ENCODE results near the gene KLC1. TPM values are rescaled to one million over a fixed set of nuclear protein-coding genes. Genes with fewer than 3 reads are reported as not detected.

Gene KLC1
- total RNA-seq, 1 donor from 2014 or later, result 266 TPM

DNA sequence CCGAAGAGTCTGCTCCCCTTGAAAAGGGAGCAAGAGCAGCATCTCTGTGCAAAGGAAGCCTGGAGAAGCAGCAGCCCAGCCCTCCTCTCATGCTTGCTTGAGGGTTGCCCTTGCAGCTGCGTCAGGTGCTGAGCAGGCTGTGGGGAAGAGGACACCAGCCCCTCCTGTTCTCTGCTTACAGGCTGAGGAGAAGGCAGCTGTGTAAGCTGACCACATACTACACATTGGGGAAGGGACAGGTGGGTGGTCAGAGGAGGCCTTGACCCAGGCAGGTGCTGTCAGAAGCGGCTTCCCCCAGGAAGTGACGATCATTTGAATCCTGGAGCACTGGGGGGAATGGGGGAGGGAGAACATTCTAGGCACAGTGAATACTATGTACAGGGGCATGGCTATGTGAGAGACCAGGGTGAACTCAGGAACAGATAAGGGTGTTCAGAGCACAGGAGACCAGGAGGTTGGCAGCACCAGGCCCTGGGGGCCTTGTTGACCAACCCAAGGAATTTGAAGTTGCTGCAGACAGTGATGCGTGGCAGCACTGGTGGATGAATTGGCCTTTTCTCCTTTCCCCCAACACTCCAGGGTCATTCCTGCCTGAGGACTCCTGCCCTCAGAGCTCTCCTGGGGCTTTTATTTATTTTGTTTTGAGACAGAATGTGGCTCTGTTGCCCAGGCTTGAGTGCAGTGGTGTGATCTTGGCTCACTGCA is 2.7 kb upstream of the KLC1 start:
- TF ChIP-seq, protein P1, sequence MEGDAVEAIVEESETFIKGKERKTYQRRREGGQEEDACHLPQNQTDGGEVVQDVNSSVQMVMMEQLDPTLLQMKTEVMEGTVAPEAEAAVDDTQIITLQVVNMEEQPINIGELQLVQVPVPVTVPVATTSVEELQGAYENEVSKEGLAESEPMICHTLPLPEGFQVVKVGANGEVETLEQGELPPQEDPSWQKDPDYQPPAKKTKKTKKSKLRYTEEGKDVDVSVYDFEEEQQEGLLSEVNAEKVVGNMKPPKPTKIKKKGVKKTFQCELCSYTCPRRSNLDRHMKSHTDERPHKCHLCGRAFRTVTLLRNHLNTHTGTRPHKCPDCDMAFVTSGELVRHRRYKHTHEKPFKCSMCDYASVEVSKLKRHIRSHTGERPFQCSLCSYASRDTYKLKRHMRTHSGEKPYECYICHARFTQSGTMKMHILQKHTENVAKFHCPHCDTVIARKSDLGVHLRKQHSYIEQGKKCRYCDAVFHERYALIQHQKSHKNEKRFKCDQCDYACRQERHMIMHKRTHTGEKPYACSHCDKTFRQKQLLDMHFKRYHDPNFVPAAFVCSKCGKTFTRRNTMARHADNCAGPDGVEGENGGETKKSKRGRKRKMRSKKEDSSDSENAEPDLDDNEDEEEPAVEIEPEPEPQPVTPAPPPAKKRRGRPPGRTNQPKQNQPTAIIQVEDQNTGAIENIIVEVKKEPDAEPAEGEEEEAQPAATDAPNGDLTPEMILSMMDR (IDR thresholded peaks at IDR 0.05; ENCODE audit: insufficient read depth, low read length, poor library complexity, severe bottlenecking), result no peak
- no peak overlapping the region for H3K4me3 ChIP-seq (ENCODE audit: low read depth, low read length)
- no peak for DNase-seq (ENCODE audit: low read depth)
- no peaks in the 10 kb centered on the region for H3K27me3 ChIP-seq (ENCODE audit: control insufficient read depth, insufficient read depth, low read length)
- no peaks in the 10 kb centered on the region for H3K36me3 ChIP-seq (ENCODE audit: control insufficient read depth, insufficient read depth, low read length)

DNA sequence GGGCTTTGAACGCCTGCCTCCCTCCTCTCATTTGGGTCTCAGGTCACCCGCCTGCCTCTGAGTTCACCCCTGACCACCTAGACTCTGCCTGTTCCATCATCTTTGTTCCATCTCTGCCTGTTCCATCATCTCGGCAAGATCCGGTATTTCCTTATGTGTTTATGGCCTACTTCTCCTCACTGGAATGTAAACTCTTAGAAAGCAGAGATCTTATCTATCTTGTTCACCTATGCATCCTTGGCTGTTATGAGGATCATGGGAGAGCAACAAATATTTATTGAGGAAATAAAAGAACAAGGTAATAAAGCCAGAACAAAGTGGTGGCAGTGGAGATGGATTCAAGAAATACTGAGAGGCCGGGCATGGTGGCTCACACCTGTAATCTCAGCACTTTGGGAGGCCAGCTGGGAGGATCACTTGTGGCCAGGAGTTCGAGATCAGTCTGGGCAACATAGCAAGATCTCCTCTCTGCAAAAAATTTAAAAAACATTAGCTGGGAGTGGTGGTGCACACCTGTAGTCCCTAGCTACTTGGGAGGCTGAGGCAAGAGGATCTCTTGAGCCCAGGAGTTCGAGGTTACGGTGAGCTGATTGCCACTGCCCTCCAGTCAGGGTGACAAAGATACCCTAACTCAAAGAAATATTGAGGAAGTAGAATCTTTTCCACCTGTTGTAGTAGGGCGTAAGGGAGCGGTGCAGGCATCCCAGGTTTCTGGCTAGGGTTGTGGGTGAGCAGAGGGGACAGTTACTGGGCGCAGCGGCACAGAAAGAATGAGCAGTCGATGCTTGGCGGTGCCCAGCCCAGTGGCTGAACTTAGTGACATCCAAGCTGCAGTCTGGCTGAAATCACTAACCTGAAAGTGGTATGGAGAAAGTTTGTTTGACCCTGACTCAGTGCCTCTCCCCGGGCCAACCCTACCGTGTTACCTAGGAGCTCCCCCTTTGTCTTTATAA is 1.7 kb upstream of the KLC1 start:
- DNase-seq (ENCODE audit: low read depth), result no peak
- no peak overlapping the region for H3K4me3 ChIP-seq (ENCODE audit: low read depth, low read length)
- no peaks in the 10 kb centered on the region for H3K27me3 ChIP-seq (ENCODE audit: control insufficient read depth, insufficient read depth, low read length)
- TF ChIP-seq, protein P1 (IDR thresholded peaks at IDR 0.05; ENCODE audit: insufficient read depth, low read length, poor library complexity, severe bottlenecking), result no peak
- H3K36me3 ChIP-seq (ENCODE audit: control insufficient read depth, insufficient read depth, low read length), result no peaks in the 10 kb centered on the region

DNA sequence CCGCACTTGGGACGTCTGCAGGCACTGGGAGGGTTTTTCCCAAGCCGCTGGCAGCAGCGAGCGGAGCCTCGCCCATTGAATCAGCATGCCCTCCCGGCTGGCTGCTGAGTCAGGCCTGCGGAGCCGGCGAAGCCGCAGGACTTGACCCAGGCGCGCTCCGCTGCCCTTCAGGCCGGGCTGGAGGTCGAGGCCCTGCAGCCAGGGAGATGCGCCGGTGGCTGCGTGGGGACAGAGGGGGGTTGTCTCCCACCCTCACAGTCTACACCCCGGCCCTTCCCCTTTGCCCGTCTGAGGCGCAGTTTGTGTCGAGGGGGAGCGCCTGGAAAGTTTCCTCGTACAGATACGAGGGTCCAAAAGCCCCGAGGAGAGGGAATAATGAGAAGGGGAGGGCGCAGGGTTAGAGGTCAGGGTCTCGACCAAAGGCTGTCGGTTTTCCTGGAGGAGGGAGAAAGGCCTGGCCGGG is 759 bp upstream of the KLC1 start:
- no peaks in the 10 kb centered on the region for H3K36me3 ChIP-seq (ENCODE audit: control insufficient read depth, insufficient read depth, low read length)
- no peaks in the 10 kb centered on the region for H3K27me3 ChIP-seq (ENCODE audit: control insufficient read depth, insufficient read depth, low read length)
- TF ChIP-seq, protein P1 (IDR thresholded peaks at IDR 0.05; ENCODE audit: insufficient read depth, low read length, poor library complexity, severe bottlenecking), result no peak
- peak; percentile 55 for DNase-seq (ENCODE audit: low read depth)
- peak overlapping the region; percentile 91 for H3K4me3 ChIP-seq (ENCODE audit: low read depth, low read length)

DNA sequence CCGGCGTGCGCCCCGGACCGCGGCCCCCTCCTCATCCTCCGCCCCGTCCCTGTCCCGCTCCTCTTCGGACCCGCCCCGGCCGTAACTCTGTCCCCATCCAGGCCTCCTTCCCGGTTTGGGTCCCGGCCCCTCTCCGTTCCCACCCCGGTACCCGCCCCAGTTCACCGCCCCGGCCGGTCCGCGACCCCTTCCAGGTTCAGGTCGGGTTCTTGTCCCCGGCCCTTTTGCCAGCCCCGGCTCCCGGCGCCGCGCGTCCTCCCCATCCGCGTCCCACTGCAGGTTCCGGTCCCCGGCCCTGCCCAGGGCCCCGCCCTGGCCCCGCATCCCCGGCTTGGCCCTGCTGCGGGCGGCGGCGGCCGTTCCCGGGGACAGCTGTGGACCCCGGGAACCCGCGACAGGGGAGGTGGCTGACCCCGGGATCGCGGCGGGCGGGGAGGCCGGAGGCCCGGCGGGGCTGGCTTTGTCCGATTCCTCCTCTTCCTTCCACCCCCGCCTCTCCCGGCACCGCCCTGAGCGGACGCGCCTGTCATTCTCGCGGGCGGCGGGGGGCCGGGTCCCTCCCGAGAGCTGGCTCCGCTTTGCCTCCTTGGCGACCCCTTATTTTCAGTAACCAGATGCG is 601 bp downstream of the KLC1 start:
- H3K27me3 ChIP-seq (ENCODE audit: control insufficient read depth, insufficient read depth, low read length), result no peaks in the 10 kb centered on the region
- DNase-seq (ENCODE audit: low read depth), result no peak
- TF ChIP-seq, protein P1 (IDR thresholded peaks at IDR 0.05; ENCODE audit: insufficient read depth, low read length, poor library complexity, severe bottlenecking), result no peak
- no peaks in the 10 kb centered on the region for H3K36me3 ChIP-seq (ENCODE audit: control insufficient read depth, insufficient read depth, low read length)
- H3K4me3 ChIP-seq (ENCODE audit: low read depth, low read length), result peak overlapping the region; percentile 91

DNA sequence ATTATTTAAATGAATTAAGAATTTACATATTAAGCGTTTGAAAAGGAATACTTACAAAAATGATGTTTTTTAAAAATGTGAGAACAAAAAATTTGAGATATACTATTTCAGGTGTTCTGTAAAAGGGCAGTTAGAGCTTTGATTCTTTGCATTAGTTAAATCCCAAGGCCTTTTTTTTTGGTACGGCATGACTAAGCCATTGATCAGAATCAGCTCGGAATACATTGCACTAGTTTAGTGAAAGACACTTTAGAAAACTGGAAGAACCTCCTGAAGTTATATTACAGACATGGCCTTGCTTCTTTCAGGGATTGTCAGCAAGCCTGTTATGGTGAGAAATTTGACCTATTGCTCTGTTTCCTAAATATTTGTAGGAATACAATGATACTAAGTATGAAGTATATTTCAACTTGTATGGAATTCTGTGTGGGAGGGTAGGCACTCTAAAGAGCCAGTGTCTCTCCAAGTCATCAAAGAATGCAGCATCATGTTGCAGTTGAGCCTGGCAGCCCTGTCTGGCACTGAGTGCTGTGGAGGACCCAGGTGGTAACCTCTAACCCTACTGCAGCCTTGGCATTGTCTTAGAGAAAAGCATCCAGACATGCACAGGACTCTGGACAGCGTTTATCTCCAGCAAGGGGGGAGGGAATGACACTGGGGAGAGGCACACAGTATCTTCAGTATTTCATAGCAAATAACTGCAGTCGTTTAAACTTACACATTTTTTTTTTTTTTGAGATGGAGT is 1.5 kb downstream of the KLC1 start:
- no peaks in the 10 kb centered on the region for H3K27me3 ChIP-seq (ENCODE audit: control insufficient read depth, insufficient read depth, low read length)
- no peaks in the 10 kb centered on the region for H3K36me3 ChIP-seq (ENCODE audit: control insufficient read depth, insufficient read depth, low read length)
- DNase-seq (ENCODE audit: low read depth), result no peak
- TF ChIP-seq, protein P1 (IDR thresholded peaks at IDR 0.05; ENCODE audit: insufficient read depth, low read length, poor library complexity, severe bottlenecking), result no peak
- H3K4me3 ChIP-seq (ENCODE audit: low read depth, low read length), result peak overlapping the region; percentile 91

Measured in kidney epithelial cell (primary cell).